Anterior cingulate cortex (tissue), 58 donors: Measurements from ENCODE around the gene NDUFC2.
"Not testable (repeated sequence)": the region's sequence is repeated elsewhere in the genome, so short reads cannot be mapped to it uniquely, and the experiment has no call there.

Source experiments
- DNase-seq, 58 donors: peaks; one replicate each; lab custom pipeline; 2025; lab: John Stamatoyannopoulos, UW

NDUFC2 gene

GRCh38 chr11:78059749-78060328, 19.8 kb downstream of the NDUFC2 start:
- not testable (repeated sequence) for DNase-seq

GRCh38 chr11:78057462-78058055, 22.1 kb downstream of the NDUFC2 start:
- no peak for DNase-seq

- no peak for DNase-seq
Measured at GRCh38 chr11:78056093-78056492, 23.6 kb downstream of the NDUFC2 start.

- DNase-seq: no peak
Measured at GRCh38 chr11:78054971-78055370, 24.7 kb downstream of the NDUFC2 start.

- DNase-seq: no peak
Measured at GRCh38 chr11:78050964-78051831, 28.5 kb downstream of the NDUFC2 start.

GRCh38 chr11:78049348-78049747, 30.3 kb downstream of the NDUFC2 start:
- no peak for DNase-seq

- DNase-seq: no peak
Measured at GRCh38 chr11:78048561-78048960, 31.1 kb downstream of the NDUFC2 start.

- no peak for DNase-seq
Measured at GRCh38 chr11:78046486-78046854, 33.2 kb downstream of the NDUFC2 start.

GRCh38 chr11:78045851-78046485, 33.7 kb downstream of the NDUFC2 start:
- peak in 57 of 58 donors; percentile 14 to 90 (median 72) for DNase-seq

- no peak for DNase-seq
Measured at GRCh38 chr11:78044706-78045105, 35.0 kb downstream of the NDUFC2 start.

GRCh38 chr11:78041843-78042440, 37.7 kb downstream of the NDUFC2 start:
- DNase-seq: no peak

- not testable (repeated sequence) for DNase-seq
Measured at GRCh38 chr11:78041380-78041719, 38.3 kb downstream of the NDUFC2 start.

GRCh38 chr11:78040691-78041379, 38.8 kb downstream of the NDUFC2 start:
- no peak for DNase-seq

- DNase-seq: peak in 39 of 58 donors; percentile 3 to 83 (median 23)
Measured at GRCh38 chr11:78039919-78040671, 39.6 kb downstream of the NDUFC2 start.

- DNase-seq: no peak
Measured at GRCh38 chr11:78039391-78039918, 40.2 kb downstream of the NDUFC2 start.

- DNase-seq: no peak
Measured at GRCh38 chr11:78038697-78039313, 40.9 kb downstream of the NDUFC2 start.

GRCh38 chr11:78037825-78038620, 41.6 kb downstream of the NDUFC2 start:
- no peak for DNase-seq

GRCh38 chr11:78037056-78037455, 42.6 kb downstream of the NDUFC2 start:
- DNase-seq: no peak
